Kidney epithelial cell (primary cell): ENCODE data around the gene PSAT1. TPM values are rescaled to one million over a fixed set of nuclear protein-coding genes. Genes with fewer than 3 reads are reported as not detected.

Experiments
- DNase-seq: peaks from one replicate; pipeline ENCODE4 v3.0.0-alpha.2; 2010; ENCODE audit warnings: low read depth
- H3K27me3 ChIP-seq: 2 replicates; pipeline ENCODE4 v1.6.0; 2011; ENCODE audit warnings: low read length; ENCODE audit not compliant: control insufficient read depth, insufficient read depth
- H3K36me3 ChIP-seq: 2 replicates; pipeline ENCODE4 v1.5.1; 2011; ENCODE audit warnings: low read length; ENCODE audit not compliant: control insufficient read depth, insufficient read depth
- H3K4me3 ChIP-seq: 2 replicates; pipeline ENCODE4 v1.5.1; 2011; ENCODE audit warnings: low read depth, mild to moderate bottlenecking, control low read depth, low read length
- CTCF ChIP-seq: IDR thresholded peaks from 2 replicates; pipeline ENCODE4 v1.5.1; 2011; ENCODE audit warnings: mild to moderate bottlenecking, moderate library complexity, low read length, control low read depth, inconsistent platforms; ENCODE audit not compliant: insufficient read depth, poor library complexity, severe bottlenecking
- total RNA-seq: library from RNA; depleted of rRNA; stranded (reverse); fragments of >200 nt; gene quantifications from 2 replicates; pipeline ENCODE4 v1.2.3, GENCODE V29; 2015

PSAT1 gene
- total RNA-seq, 1 donor from 2014 or later: 259 TPM

GRCh38 chr9:78357165-78357873, 60.4 kb downstream of the PSAT1 start:
- Histone ChIP-seq H3K36me3 (no peaks in the 10 kb centered on the region), H3K4me3 (no peak overlapping the region), H3K27me3 (no peaks in the 10 kb centered on the region)
- TF ChIP-seq CTCF: no peak
- DNase-seq: no peak

- Histone ChIP-seq H3K36me3 (no peaks in the 10 kb centered on the region), H3K4me3 (no peak overlapping the region), H3K27me3 (no peaks in the 10 kb centered on the region)
- TF ChIP-seq CTCF: no peak
- no peak for DNase-seq
Measured at GRCh38 chr9:78358329-78359051, 61.6 kb downstream of the PSAT1 start.

- Histone ChIP-seq H3K27me3 (no peaks in the 10 kb centered on the region), H3K36me3 (no peaks in the 10 kb centered on the region), H3K4me3 (no peak overlapping the region)
- DNase-seq: no peak
- TF ChIP-seq CTCF: no peak
Measured at GRCh38 chr9:78363221-78363620, 66.3 kb downstream of the PSAT1 start.

GRCh38 chr9:78365748-78366697, 69.1 kb downstream of the PSAT1 start:
- no peak overlapping the region for H3K4me3 ChIP-seq
- TF ChIP-seq CTCF: peak; percentile 63
- no peak for DNase-seq
- no peaks in the 10 kb centered on the region for H3K36me3 ChIP-seq
- H3K27me3 ChIP-seq: no peaks in the 10 kb centered on the region

GRCh38 chr9:78366827-78367226, 69.9 kb downstream of the PSAT1 start:
- Histone ChIP-seq H3K4me3 (no peak overlapping the region), H3K27me3 (no peaks in the 10 kb centered on the region), H3K36me3 (no peaks in the 10 kb centered on the region)
- no peak for TF ChIP-seq CTCF
- no peak for DNase-seq
